ENCODE results near the gene HIBADH.

DNA sequence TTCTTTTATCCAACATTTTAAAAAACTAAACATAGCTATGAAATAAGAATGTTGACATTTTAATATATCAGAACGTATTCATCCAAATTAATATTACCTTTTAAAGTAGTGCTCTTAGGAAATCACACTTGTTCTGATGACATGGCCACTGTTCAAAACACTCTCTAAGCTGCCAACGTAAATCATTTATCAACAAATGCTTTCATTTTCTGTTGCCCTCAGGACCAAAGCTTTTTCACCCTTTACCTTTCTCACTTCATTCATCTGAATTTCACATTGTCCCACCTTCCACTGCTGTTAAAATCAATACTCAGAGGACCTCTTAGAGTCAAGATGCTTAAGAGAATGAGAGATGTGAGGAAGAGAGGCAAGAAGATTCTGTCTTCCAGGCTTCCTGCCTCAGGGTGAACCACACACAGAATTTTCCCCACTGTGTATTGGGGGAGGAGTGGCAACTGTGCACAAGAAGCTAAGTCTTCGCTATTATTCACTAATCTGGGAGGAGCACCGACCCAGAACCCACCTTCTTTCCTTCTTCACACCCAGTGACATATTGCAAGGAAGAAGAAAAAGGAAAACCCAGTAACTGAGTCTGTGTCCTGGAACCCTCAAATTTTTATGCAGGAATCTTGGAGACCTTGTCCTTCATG lies 21.0 kb downstream of the HIBADH start:
- TF ChIP-seq TAF1 (IDR thresholded peaks at IDR 0.05; ENCODE audit: borderline replicate concordance, insufficient read depth, low read length) = no peak
- no peak for TF ChIP-seq POLR2AphosphoS5 (IDR thresholded peaks at IDR 0.05; ENCODE audit: low read depth, low read length)
